A549 (cell line): Measurements from ENCODE around the gene POLR3E. TPM values are rescaled to one million over a fixed set of nuclear protein-coding genes. Genes with fewer than 3 reads are reported as not detected.
A peak's percentile ranks its signal among the peaks of the same experiment; 100 is the strongest.

ENCODE experiments used
- ATAC-seq, 2 experiments: fragments of 200-7000 bp in 1 of 2; fragments of >200 bp in 1 of 2; cut with Nextera tagmentation in 1 of 2; cut with Tn5 transposase in 1 of 2; 3 replicates each; pipeline versions ENCODE4 v1.8.0 to v1.9.1; 2018 to 2020; ENCODE audit warnings: mild to moderate bottlenecking in 1 of 2, moderate library complexity in 1 of 2
- CTCF ChIA-PET: fragments of 300-600 bp; sonication (Branson Sonifier 250); formaldehyde crosslinking; extraction: SDS; loops from one replicate; lab custom pipeline; 2021; ENCODE audit warnings: antibody characterized with exemption, inconsistent platforms; lab: Yijun Ruan, JAX
- POLR2A ChIA-PET: fragments of 350-600 bp; formaldehyde crosslinking; extraction: SDS; loops from one replicate; lab custom pipeline; 2021; ENCODE audit warnings: antibody characterized with exemption, inconsistent platforms; lab: Yijun Ruan, JAX
- DNase-seq, 2 experiments: peaks; one replicate each; pipeline versions ENCODE4 v3.0.0 to v3.0.0-alpha.2; 2011 to 2016; ENCODE audit warnings: low read depth in 1 of 2, low spot score in 1 of 2
- FAIRE-seq: peaks from 2 replicates; lab custom pipeline; 2011; peaks lifted over from hg19 to GRCh38; lab: Jason Lieb, UNC
- H3K27ac ChIP-seq, 2 experiments: fragments of >200 bp; sonication (Bioruptor Twin); formaldehyde crosslinking; 3 replicates each; pipeline ENCODE4 v1.5.1; 2016 to 2017
- H3K4me1 ChIP-seq: fragments of >200 bp; sonication (Bioruptor Twin); formaldehyde crosslinking; 3 replicates; pipeline ENCODE4 v1.6.1; 2016
- H3K4me2 ChIP-seq: fragments of >200 bp; sonication (Bioruptor Twin); formaldehyde crosslinking; 3 replicates; pipeline ENCODE4 v1.6.1; 2016
- H3K4me3 ChIP-seq: fragments of >200 bp; sonication (Bioruptor Twin); formaldehyde crosslinking; 3 replicates; pipeline ENCODE4 v1.5.1; 2016
- H3K9me3 ChIP-seq: fragments of >200 bp; sonication (Bioruptor Twin); formaldehyde crosslinking; 3 replicates; pipeline ENCODE4 v1.6.1; 2016
- BHLHE40 ChIP-seq: IDR thresholded peaks from 2 replicates; pipeline ENCODE4 v1.6.1; 2012; ENCODE audit warnings: low read depth, low read length, inconsistent platforms
- CHD2 ChIP-seq: fragments of 150-350 bp; IDR thresholded peaks from 2 replicates; pipeline ENCODE4 v1.6.1; 2014; ENCODE audit warnings: low read length; ENCODE audit not compliant: partially characterized antibody
- EHMT2 ChIP-seq: fragments of 200-600 bp; sonication (generic); IDR thresholded peaks from 2 replicates; pipeline ENCODE4 v1.6.1; 2016; ENCODE audit warnings: antibody characterized with exemption, low read depth, mild to moderate bottlenecking, moderate library complexity
- HOXB13 ChIP-seq: fragments of 250-450 bp; sonication (Bioruptor Pico); IDR thresholded peaks from 2 replicates; pipeline ENCODE4 v1.5.0; 2020; ENCODE audit warnings: low read depth, mild to moderate bottlenecking, moderate library complexity
- HOXB5 ChIP-seq: fragments of 250-450 bp; sonication (Bioruptor Pico); IDR thresholded peaks from 2 replicates; pipeline ENCODE4 v1.5.0; 2020; ENCODE audit warnings: mild to moderate bottlenecking, moderate library complexity
- MAFK ChIP-seq: fragments of 450-650 bp; IDR thresholded peaks from 2 replicates; pipeline ENCODE4 v1.6.1; 2014; ENCODE audit not compliant: partially characterized antibody
- POLR2AphosphoS2 ChIP-seq: conservative IDR thresholded peaks from 2 replicates; pipeline ENCODE4 v1.6.1; 2012; ENCODE audit warnings: low read length, improper control_type of control experiment, inconsistent platforms
- RCOR1 ChIP-seq: fragments of 150-350 bp; IDR thresholded peaks from 2 replicates; pipeline ENCODE4 v1.6.1; 2014; ENCODE audit warnings: antibody characterized with exemption, low read length, low read depth
- TFCP2L1 ChIP-seq: fragments of 250-450 bp; sonication (Bioruptor Pico); IDR thresholded peaks from 2 replicates; pipeline ENCODE4 v1.5.0; 2021; ENCODE audit warnings: mild to moderate bottlenecking
- ZFP36 ChIP-seq: fragments of 450-650 bp; IDR thresholded peaks from 2 replicates; pipeline ENCODE4 v1.6.1; 2014; ENCODE audit warnings: borderline replicate concordance; ENCODE audit not compliant: partially characterized antibody
- ZNF302 ChIP-seq: fragments of 250-450 bp; sonication (Bioruptor Pico); IDR thresholded peaks from 2 replicates; pipeline ENCODE4 v1.9.0; 2021; ENCODE audit warnings: inconsistent platforms, mild to moderate bottlenecking, moderate library complexity
- WGBS: methylation state at CpG from one replicate; pipeline ENCODE4 v1.1.6; 2017; ENCODE audit errors: missing lambda C conversion rate; 5-methylcytosine and 5-hydroxymethylcytosine counted together
- polyA plus RNA-seq, 4 experiments: library from polyadenylated mRNA; depleted of rRNA in 3 of 4; stranded (reverse); fragments of >200 nt; fragmentation: RNase III in 1 of 4; extraction: RNeasy Plus Mini Kit Qiagen cat#74134 plus additional on column Dnase treatment in 1 of 4; gene quantifications; 2 replicates in 3 of 4; 3 replicates in 1 of 4; pipeline ENCODE4 v1.2.3, GENCODE V29; 2011 to 2017
- TF ChIP-seq, protein P1 (sequence below): fragments of 450-650 bp; IDR thresholded peaks from 2 replicates; pipeline ENCODE4 v1.6.1; 2014; ENCODE audit warnings: antibody characterized with exemption
- TF ChIP-seq, protein P2 (sequence below): fragments of 150-350 bp; IDR thresholded peaks from 2 replicates; pipeline ENCODE4 v1.6.1; 2014; ENCODE audit warnings: low read depth, mild to moderate bottlenecking, low read length
- TF ChIP-seq, protein P3 (sequence below): IDR thresholded peaks from 2 replicates; pipeline ENCODE4 v1.6.1; 2012; ENCODE audit warnings: low read depth, borderline replicate concordance

POLR3E gene
- polyA plus RNA-seq, 2 of the 4 experiments (the other 2 are of a cell fraction): 54.6 to 77.9 TPM

DNA sequence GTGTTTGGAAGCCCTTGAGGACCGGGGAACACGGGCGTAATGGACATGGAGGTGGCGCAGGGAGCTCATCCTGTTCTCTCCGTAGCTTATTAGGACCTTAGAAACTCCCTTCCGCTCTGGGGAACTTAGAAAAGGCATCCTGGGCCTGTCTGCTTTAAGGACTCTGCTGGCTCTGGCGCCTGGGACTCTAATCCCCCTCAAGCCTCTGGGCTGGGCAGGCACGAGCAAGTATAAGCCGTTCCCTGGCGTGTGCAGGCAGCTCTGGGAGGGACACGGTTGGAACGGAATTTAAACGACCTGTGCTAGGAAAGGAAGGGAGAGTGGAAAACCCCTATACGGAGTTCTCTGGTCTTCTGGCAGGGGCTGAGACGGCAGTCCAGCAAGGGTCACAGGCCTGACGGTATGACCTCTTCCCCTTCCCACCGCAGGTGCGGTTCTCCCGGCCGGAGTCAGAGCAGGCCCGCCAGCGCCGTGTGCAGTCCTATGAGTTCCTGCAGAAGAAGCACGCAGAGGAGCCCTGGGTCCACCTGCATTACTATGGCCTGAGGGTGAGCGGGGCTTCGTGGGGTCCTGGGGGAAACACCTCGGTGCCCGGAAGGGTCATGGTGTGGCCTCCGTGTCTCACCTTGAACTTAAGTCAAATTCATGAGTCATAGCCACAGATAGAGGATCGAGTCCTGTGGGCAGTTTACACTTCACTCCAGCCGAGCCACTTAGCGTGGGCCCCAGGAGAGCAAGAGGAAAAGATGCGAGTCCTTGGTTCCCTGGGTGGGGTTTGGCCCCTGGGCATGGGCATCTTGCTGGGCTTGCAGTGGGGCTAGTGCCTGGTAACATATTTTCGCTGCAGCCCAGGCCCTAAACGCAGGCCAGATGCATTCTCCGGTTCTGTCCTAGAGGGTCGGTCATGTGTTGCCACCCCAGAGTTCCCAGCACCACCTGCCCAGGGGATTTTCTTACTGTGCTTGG is 17.7 kb downstream of the POLR3E start:
- ATAC-seq: no peak
- H3K9me3 ChIP-seq: no peaks in the 10 kb centered on the region
- TF ChIP-seq RCOR1 (no peak), TFCP2L1 (CRISPR knock-in tag) (no peak), EHMT2 (no peak), CHD2 (no peak), MAFK (no peak), HOXB5 (no peak), ZNF302 (CRISPR knock-in tag) (no peak)
- TF ChIP-seq, protein P1, sequence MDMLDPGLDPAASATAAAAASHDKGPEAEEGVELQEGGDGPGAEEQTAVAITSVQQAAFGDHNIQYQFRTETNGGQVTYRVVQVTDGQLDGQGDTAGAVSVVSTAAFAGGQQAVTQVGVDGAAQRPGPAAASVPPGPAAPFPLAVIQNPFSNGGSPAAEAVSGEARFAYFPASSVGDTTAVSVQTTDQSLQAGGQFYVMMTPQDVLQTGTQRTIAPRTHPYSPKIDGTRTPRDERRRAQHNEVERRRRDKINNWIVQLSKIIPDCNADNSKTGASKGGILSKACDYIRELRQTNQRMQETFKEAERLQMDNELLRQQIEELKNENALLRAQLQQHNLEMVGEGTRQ: no peak
- no peak for FAIRE-seq
- H3K4me3 ChIP-seq: no peak overlapping the region
- WGBS: 87% methylated on average over 36 of the region's 37 CpGs
- ChIA-PET POLR2A (no interaction called here), CTCF (interaction anchor here (0.7 to 1.9 kb wide), 6 partner anchors 12 to 1158 kb away, joined by 3 to 6 read pairs (median 4); no protein-coding TSS in a partner anchor)
- no peak overlapping the region for H3K27ac ChIP-seq
- H3K4me2 ChIP-seq: no peak overlapping the region
- no peak for DNase-seq
- H3K4me1 ChIP-seq: no peaks in the 10 kb centered on the region

DNA sequence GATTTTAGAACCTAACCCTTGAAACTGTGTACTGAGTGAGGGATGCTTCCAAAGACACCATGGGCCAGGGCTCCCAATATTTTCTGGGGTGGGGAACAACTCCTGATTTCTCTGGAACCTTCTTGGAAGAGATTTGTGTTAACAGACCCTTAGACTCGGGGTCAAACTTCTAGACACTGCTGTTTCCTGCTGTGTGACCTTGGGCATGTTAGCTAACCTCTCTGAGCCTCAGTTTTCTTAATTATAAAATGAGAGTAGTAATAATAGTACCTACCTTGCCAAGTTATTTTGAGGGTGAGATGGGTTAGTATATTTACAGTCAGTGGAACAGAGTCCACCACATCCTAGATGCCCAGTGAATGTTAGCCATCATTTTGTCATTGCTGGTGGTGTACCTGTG is 18.8 kb downstream of the POLR3E start:
- CTCF ChIA-PET: interaction anchor here (0.9 to 1.9 kb wide), 4 partner anchors 13 to 1159 kb away, joined by 3 to 6 read pairs (median 4); no protein-coding TSS in a partner anchor
- POLR2A ChIA-PET: no interaction called here
- H3K4me1 ChIP-seq: no peaks in the 10 kb centered on the region
- DNase-seq: no peak
- WGBS: 79% methylated on average over 1 of the region's 1 CpG
- H3K4me3 ChIP-seq: no peak overlapping the region
- no peak for ATAC-seq
- FAIRE-seq: no peak
- no peaks in the 10 kb centered on the region for H3K9me3 ChIP-seq
- TF ChIP-seq, protein P2, sequence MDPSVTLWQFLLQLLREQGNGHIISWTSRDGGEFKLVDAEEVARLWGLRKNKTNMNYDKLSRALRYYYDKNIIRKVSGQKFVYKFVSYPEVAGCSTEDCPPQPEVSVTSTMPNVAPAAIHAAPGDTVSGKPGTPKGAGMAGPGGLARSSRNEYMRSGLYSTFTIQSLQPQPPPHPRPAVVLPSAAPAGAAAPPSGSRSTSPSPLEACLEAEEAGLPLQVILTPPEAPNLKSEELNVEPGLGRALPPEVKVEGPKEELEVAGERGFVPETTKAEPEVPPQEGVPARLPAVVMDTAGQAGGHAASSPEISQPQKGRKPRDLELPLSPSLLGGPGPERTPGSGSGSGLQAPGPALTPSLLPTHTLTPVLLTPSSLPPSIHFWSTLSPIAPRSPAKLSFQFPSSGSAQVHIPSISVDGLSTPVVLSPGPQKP: no peak
- TF ChIP-seq HOXB13 (no peak), ZFP36 (peak; percentile 55)
- H3K27ac ChIP-seq: no peak overlapping the region
- no peak overlapping the region for H3K4me2 ChIP-seq

DNA sequence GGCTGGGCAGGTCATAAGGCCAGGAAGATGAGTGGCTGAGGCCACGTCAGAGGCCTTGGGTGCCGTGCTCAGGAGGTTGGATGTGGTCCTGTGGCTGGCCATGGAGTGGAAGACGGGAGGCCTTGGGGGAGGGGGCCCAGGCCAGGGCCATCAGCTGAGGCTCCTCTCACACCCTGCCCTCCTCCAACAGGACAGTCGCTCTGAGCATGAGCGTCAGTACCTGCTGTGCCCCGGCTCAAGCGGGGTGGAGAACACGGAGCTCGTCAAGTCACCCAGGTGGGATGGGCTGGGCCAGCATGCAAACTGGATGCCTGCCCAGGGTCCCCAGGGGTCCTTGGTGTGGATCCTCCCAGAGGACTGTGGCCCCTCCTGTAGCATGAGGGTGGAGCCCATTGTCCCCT is 19.2 kb downstream of the POLR3E start:
- ChIA-PET CTCF (interaction anchor here (1.1 to 1.4 kb wide), 2 partner anchors 16 to 1160 kb away, joined by 3 to 6 read pairs; no protein-coding TSS in a partner anchor), POLR2A (no interaction called here)
- H3K4me2 ChIP-seq: no peak overlapping the region
- TF ChIP-seq TFCP2L1 (CRISPR knock-in tag) (no peak), POLR2AphosphoS2 (no peak), BHLHE40 (no peak), HOXB5 (no peak)
- TF ChIP-seq, protein P3, sequence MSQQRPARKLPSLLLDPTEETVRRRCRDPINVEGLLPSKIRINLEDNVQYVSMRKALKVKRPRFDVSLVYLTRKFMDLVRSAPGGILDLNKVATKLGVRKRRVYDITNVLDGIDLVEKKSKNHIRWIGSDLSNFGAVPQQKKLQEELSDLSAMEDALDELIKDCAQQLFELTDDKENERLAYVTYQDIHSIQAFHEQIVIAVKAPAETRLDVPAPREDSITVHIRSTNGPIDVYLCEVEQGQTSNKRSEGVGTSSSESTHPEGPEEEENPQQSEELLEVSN: no peak
- no peaks in the 10 kb centered on the region for H3K4me1 ChIP-seq
- DNase-seq (no peak), FAIRE-seq (no peak), ATAC-seq (no peak)
- 82% methylated on average over 7 of the region's 9 CpGs for WGBS
- no peak overlapping the region for H3K4me3 ChIP-seq
- no peaks in the 10 kb centered on the region for H3K9me3 ChIP-seq
- H3K27ac ChIP-seq: no peak overlapping the region

DNA sequence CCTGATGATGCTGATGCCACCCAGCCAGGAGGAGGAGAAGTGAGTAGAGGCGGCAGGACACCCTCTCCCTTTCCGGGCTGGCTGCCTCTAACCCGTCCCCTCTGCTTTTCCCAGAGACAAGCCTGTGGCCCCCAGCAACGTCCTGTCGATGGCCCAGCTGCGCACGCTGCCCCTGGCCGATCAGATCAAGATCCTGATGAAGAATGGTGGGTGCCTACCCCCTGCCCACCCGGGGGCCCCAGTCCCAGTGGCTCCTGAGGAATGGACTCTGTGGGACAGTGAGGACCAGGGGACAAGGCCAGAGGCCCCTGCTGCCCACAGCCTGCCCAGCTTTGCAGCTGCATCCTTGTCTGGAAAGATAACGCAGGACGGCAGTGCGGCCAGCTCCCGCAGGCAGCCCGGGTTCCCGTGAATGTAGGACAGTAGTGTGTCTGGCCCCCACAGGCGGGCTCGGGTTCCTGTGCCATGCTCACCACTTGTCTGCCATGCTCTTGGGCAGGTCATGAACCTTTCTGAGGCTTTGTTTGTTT is 19.9 kb downstream of the POLR3E start:
- H3K27ac ChIP-seq: no peak overlapping the region
- CTCF ChIA-PET: interaction anchor here (1.1 to 1.7 kb wide), 2 partner anchors 122 to 1160 kb away, joined by 3 to 4 read pairs; no protein-coding TSS in a partner anchor
- 89% methylated on average over 6 of the region's 17 CpGs for WGBS
- TF ChIP-seq POLR2AphosphoS2: no peak
- ATAC-seq (no peak), FAIRE-seq (no peak), DNase-seq (no peak)
- H3K4me2 ChIP-seq: no peak overlapping the region
- H3K4me1 ChIP-seq: no peaks in the 10 kb centered on the region
- H3K4me3 ChIP-seq: no peak overlapping the region
- H3K9me3 ChIP-seq: no peaks in the 10 kb centered on the region
- POLR2A ChIA-PET: no interaction called here
